GM18951 (cell line): Measurements from ENCODE around the gene C16orf87.

ENCODE experiments used
- POLR2A ChIP-seq: IDR thresholded peaks from 4 replicates; pipeline ENCODE4 v1.6.1; 2011; ENCODE audit warnings: mild to moderate bottlenecking; ENCODE audit not compliant: insufficient read length, insufficient read depth; ENCODE audit errors: extremely low read depth
- in situ Hi-C: fragments of 300-500 bp; cut with MboI; formaldehyde crosslinking; loops from one replicate; pipeline ENCODE4 v1.12.0; 2022; ENCODE audit warnings: low sequenced_read_pairs, mixed read lengths, inconsistent platforms; ENCODE audit not compliant: unreplicated experiment

C16orf87 gene

GRCh38 chr16:46748775-46749705 lies 81.9 kb downstream of the C16orf87 start:
- no peak for TF ChIP-seq POLR2A
- in situ Hi-C loops = no loop called here

DNA sequence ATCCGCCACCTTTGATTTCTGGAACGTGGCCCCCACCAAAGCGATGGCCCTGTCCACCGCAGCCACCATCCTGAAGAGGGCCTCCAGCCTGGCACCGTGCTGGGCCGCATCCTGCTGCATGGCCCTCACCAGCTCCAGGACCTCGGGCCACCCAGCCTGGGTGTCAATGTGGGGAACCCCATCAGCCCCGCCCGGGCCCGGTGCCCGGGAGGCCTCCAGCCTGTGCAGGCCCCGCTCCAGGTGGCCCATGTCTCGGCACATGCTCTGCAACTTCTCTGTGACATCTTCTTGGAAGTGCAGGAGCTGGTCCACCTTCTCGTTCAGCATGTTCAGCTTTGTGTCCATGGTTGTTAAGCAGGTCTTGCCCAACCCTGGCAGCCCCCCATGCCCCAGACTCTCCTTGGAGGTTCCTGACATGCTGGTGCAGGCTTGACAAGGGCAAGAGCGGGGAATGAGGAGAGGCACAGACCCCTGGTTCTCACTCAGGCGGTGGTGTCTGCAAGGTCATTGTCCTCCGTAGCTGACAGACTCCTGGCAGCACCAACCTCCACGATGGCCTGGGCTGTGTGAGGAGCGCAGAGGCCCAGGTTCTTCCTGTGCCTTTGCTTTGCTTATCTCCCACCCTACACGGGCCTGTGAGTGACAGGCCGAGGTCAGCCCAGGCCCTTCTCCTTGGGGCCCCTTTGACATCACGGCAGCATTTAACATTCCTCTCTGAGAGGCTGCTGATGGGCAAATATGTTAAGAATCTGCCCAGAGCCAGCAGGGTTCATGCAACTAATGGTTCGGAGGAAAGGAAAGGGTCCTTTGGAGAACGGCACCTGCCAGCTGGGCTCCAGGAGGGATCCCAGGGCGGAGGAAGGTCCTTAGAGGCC lies 83.0 kb downstream of the C16orf87 start, which contains the start of gene MYLK3:
TSS of gene MYLK3 (minus strand) at position 568 of the 875 bp plus-strand sequence. CDS start at position 417, 151 bp downstream.
- TF ChIP-seq POLR2A = no peak
- in situ Hi-C loops = no loop called here

DNA sequence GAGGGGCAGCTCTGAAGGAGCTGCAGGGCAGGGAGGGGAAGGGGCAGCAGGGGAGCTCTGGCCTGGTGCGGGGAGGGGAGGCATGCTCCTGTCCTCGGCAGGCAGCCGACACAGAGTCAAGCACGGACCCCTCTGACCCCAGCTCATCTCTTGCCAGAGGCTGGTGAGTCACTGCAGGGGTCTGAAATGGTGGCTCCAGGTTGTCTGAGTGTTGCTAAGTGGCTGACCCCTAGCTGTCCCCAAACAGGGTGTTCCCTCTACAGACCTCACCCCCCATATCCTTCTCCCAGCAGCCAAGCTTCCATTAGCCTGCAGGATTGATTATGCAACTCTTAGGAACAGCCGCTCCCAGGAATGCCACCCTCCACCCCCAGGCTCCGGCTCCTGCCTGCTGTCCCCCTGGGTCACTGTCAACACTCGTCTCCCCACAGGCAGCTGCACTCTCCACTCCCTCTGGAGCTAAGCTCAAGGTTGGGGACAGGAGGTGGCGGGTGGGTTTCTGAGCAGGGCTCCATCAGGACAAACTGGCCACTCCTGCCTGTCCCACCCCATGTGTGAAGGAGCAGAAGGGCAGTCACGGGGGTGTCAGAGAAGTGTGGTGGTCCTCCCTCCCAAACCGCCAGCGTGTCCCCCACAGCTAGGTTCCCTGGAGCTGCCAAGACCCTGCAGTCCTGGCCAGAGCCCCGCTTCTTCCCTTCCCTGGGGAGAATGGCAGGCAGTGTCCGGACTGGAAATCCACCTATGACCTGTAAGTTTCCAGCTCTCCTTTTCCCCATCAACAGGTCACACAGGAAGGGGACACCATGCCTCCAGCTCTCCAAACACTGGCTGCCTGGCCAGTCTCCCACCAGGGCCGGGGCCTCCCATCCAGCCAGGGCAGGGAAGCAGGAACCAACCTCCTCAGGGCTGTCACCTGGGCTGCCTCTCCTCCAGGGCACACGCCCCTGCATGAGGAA lies 83.9 kb downstream of the C16orf87 start:
- in situ Hi-C loops = no loop called here
- no peak for TF ChIP-seq POLR2A
